ENCODE measurements around the gene CLDN34.

Gene CLDN34

GRCh38 chrX:9961750-9962149 lies 5.4 kb upstream of the CLDN34 start:
- no peak overlapping the region for H3K18ac ChIP-seq (ENCODE audit: low read length)
- no peak overlapping the region for H2BK12ac ChIP-seq (ENCODE audit: low read length)
- no peaks in the 10 kb centered on the region for H3K4me1 ChIP-seq (ENCODE audit: control insufficient read depth in 1 of 2, insufficient read depth in 2 of 2, low read length in 2 of 2)
- no peak overlapping the region for H3K4me2 ChIP-seq (ENCODE audit: low read length)
- no peak overlapping the region for H3K27ac ChIP-seq (ENCODE audit: low read depth, low read length)
- H3K79me2 ChIP-seq (ENCODE audit: control insufficient read depth, insufficient read depth, low read length, poor library complexity), result no peaks in the 10 kb centered on the region
- H3K36me3 ChIP-seq (ENCODE audit: control insufficient read depth in 1 of 2, insufficient read depth in 2 of 2, low read length in 2 of 2), result no peaks in the 10 kb centered on the region
- H2BK5ac ChIP-seq (ENCODE audit: low read depth, low read length, poor library complexity), result no peak overlapping the region
- H2AK5ac ChIP-seq (ENCODE audit: low read length), result no peak overlapping the region
- H3K9me3 ChIP-seq (ENCODE audit: insufficient read depth, low read depth, low read length), result no peaks in the 10 kb centered on the region
- no peaks in the 10 kb centered on the region for H3K79me1 ChIP-seq (ENCODE audit: low read length)
- DNase-seq, result no peak
- WGBS (ENCODE audit: extremely low coverage, insufficient coverage, insufficient read length), result no CpG with 5 or more reads among the region's 5 CpGs
- H3K4ac ChIP-seq (ENCODE audit: low read depth, low read length), result no peak overlapping the region
- H3K27me3 ChIP-seq (ENCODE audit: insufficient read depth, low read length), result no peaks in the 10 kb centered on the region
- H2AFZ ChIP-seq (ENCODE audit: insufficient read depth, low read length, poor library complexity), result no peak overlapping the region
- H4K8ac ChIP-seq (ENCODE audit: low read depth, low read length), result no peak overlapping the region
- H3K9ac ChIP-seq (ENCODE audit: low read length), result no peak overlapping the region
- no peak overlapping the region for H3K23ac ChIP-seq (ENCODE audit: low read length)
- H3K4me3 ChIP-seq (ENCODE audit: low read depth, low read length), result no peak overlapping the region
- no peak overlapping the region for H4K91ac ChIP-seq (ENCODE audit: low read depth, low read length)
- no peak overlapping the region for H2BK120ac ChIP-seq (ENCODE audit: insufficient read depth, low read length, poor library complexity)
- no peak overlapping the region for H3K14ac ChIP-seq (ENCODE audit: low read length)
- no peak overlapping the region for H4K12ac ChIP-seq (ENCODE audit: low read depth, low read length)

GRCh38 chrX:9977635-9978034 lies 10.5 kb downstream of the CLDN34 start:
- H3K4me3 ChIP-seq (ENCODE audit: low read depth, low read length), result no peak overlapping the region
- no peak overlapping the region for H3K14ac ChIP-seq (ENCODE audit: low read length)
- no peak overlapping the region for H4K91ac ChIP-seq (ENCODE audit: low read depth, low read length)
- no peaks in the 10 kb centered on the region for H3K79me2 ChIP-seq (ENCODE audit: control insufficient read depth, insufficient read depth, low read length, poor library complexity)
- no peak overlapping the region for H3K4ac ChIP-seq (ENCODE audit: low read depth, low read length)
- H2AFZ ChIP-seq (ENCODE audit: insufficient read depth, low read length, poor library complexity), result no peak overlapping the region
- H3K23ac ChIP-seq (ENCODE audit: low read length), result no peak overlapping the region
- H3K36me3 ChIP-seq (ENCODE audit: control insufficient read depth in 1 of 2, insufficient read depth in 2 of 2, low read length in 2 of 2), result no peaks in the 10 kb centered on the region
- no peak overlapping the region for H3K9ac ChIP-seq (ENCODE audit: low read length)
- H3K4me2 ChIP-seq (ENCODE audit: low read length), result no peak overlapping the region
- no peak for DNase-seq
- H3K27me3 ChIP-seq (ENCODE audit: insufficient read depth, low read length), result no peaks in the 10 kb centered on the region
- H3K9me3 ChIP-seq (ENCODE audit: insufficient read depth, low read depth, low read length), result no peaks in the 10 kb centered on the region
- H3K79me1 ChIP-seq (ENCODE audit: low read length), result no peaks in the 10 kb centered on the region
- no peak overlapping the region for H4K12ac ChIP-seq (ENCODE audit: low read depth, low read length)
- H2BK120ac ChIP-seq (ENCODE audit: insufficient read depth, low read length, poor library complexity), result no peak overlapping the region
- H3K4me1 ChIP-seq (ENCODE audit: control insufficient read depth in 1 of 2, insufficient read depth in 2 of 2, low read length in 2 of 2), result peaks cover 0 to 2% of the 10 kb centered on the region in 2 experiments
- WGBS (ENCODE audit: extremely low coverage, insufficient coverage, insufficient read length), result no CpG with 5 or more reads among the region's 3 CpGs
- no peak overlapping the region for H3K27ac ChIP-seq (ENCODE audit: low read depth, low read length)
- H3K18ac ChIP-seq (ENCODE audit: low read length), result no peak overlapping the region
- H2BK12ac ChIP-seq (ENCODE audit: low read length), result no peak overlapping the region
- no peak overlapping the region for H4K8ac ChIP-seq (ENCODE audit: low read depth, low read length)
- no peak overlapping the region for H2AK5ac ChIP-seq (ENCODE audit: low read length)
- no peak overlapping the region for H2BK5ac ChIP-seq (ENCODE audit: low read depth, low read length, poor library complexity)

- peaks cover 0 to 2% of the 10 kb centered on the region in 2 experiments for H3K4me1 ChIP-seq (ENCODE audit: control insufficient read depth in 1 of 2, insufficient read depth in 2 of 2, low read length in 2 of 2)
- no peaks in the 10 kb centered on the region for H3K79me1 ChIP-seq (ENCODE audit: low read length)
- H3K9me3 ChIP-seq (ENCODE audit: insufficient read depth, low read depth, low read length), result no peaks in the 10 kb centered on the region
- H3K4me3 ChIP-seq (ENCODE audit: low read depth, low read length), result no peak overlapping the region
- WGBS (ENCODE audit: extremely low coverage, insufficient coverage, insufficient read length), result no CpG with 5 or more reads among the region's 7 CpGs
- no peak overlapping the region for H3K9ac ChIP-seq (ENCODE audit: low read length)
- no peak overlapping the region for H2BK5ac ChIP-seq (ENCODE audit: low read depth, low read length, poor library complexity)
- no peak overlapping the region for H2AFZ ChIP-seq (ENCODE audit: insufficient read depth, low read length, poor library complexity)
- no peak overlapping the region for H4K12ac ChIP-seq (ENCODE audit: low read depth, low read length)
- H3K4me2 ChIP-seq (ENCODE audit: low read length), result no peak overlapping the region
- H4K91ac ChIP-seq (ENCODE audit: low read depth, low read length), result no peak overlapping the region
- H2AK5ac ChIP-seq (ENCODE audit: low read length), result no peak overlapping the region
- no peaks in the 10 kb centered on the region for H3K27me3 ChIP-seq (ENCODE audit: insufficient read depth, low read length)
- H3K23ac ChIP-seq (ENCODE audit: low read length), result no peak overlapping the region
- no peaks in the 10 kb centered on the region for H3K36me3 ChIP-seq (ENCODE audit: control insufficient read depth in 1 of 2, insufficient read depth in 2 of 2, low read length in 2 of 2)
- H3K4ac ChIP-seq (ENCODE audit: low read depth, low read length), result no peak overlapping the region
- DNase-seq, result no peak
- no peak overlapping the region for H3K18ac ChIP-seq (ENCODE audit: low read length)
- H3K79me2 ChIP-seq (ENCODE audit: control insufficient read depth, insufficient read depth, low read length, poor library complexity), result no peaks in the 10 kb centered on the region
- H3K27ac ChIP-seq (ENCODE audit: low read depth, low read length), result no peak overlapping the region
- H4K8ac ChIP-seq (ENCODE audit: low read depth, low read length), result no peak overlapping the region
- H2BK12ac ChIP-seq (ENCODE audit: low read length), result no peak overlapping the region
- H3K14ac ChIP-seq (ENCODE audit: low read length), result no peak overlapping the region
- no peak overlapping the region for H2BK120ac ChIP-seq (ENCODE audit: insufficient read depth, low read length, poor library complexity)
These were observed 13.2 kb downstream of the CLDN34 start for GRCh38 chrX:9980401-9980800.

- H2BK120ac ChIP-seq (ENCODE audit: insufficient read depth, low read length, poor library complexity), result no peak overlapping the region
- H3K79me1 ChIP-seq (ENCODE audit: low read length), result no peaks in the 10 kb centered on the region
- no peak overlapping the region for H2AK5ac ChIP-seq (ENCODE audit: low read length)
- H3K27me3 ChIP-seq (ENCODE audit: insufficient read depth, low read length), result no peaks in the 10 kb centered on the region
- no peak overlapping the region for H4K12ac ChIP-seq (ENCODE audit: low read depth, low read length)
- no peak for DNase-seq
- H2AFZ ChIP-seq (ENCODE audit: insufficient read depth, low read length, poor library complexity), result no peak overlapping the region
- H3K36me3 ChIP-seq (ENCODE audit: control insufficient read depth in 1 of 2, insufficient read depth in 2 of 2, low read length in 2 of 2), result no peaks in the 10 kb centered on the region
- H2BK5ac ChIP-seq (ENCODE audit: low read depth, low read length, poor library complexity), result no peak overlapping the region
- H4K91ac ChIP-seq (ENCODE audit: low read depth, low read length), result no peak overlapping the region
- no peak overlapping the region for H3K4ac ChIP-seq (ENCODE audit: low read depth, low read length)
- H3K4me2 ChIP-seq (ENCODE audit: low read length), result no peak overlapping the region
- no peak overlapping the region for H3K14ac ChIP-seq (ENCODE audit: low read length)
- no peak overlapping the region for H3K23ac ChIP-seq (ENCODE audit: low read length)
- H3K27ac ChIP-seq (ENCODE audit: low read depth, low read length), result no peak overlapping the region
- H3K4me1 ChIP-seq (ENCODE audit: control insufficient read depth in 1 of 2, insufficient read depth in 2 of 2, low read length in 2 of 2), result peaks cover 0 to 2% of the 10 kb centered on the region in 2 experiments
- no peak overlapping the region for H3K4me3 ChIP-seq (ENCODE audit: low read depth, low read length)
- no peak overlapping the region for H3K9ac ChIP-seq (ENCODE audit: low read length)
- no peak overlapping the region for H3K18ac ChIP-seq (ENCODE audit: low read length)
- no peak overlapping the region for H2BK12ac ChIP-seq (ENCODE audit: low read length)
- H3K79me2 ChIP-seq (ENCODE audit: control insufficient read depth, insufficient read depth, low read length, poor library complexity), result no peaks in the 10 kb centered on the region
- H3K9me3 ChIP-seq (ENCODE audit: insufficient read depth, low read depth, low read length), result no peaks in the 10 kb centered on the region
- no CpG with 5 or more reads among the region's 5 CpGs for WGBS (ENCODE audit: extremely low coverage, insufficient coverage, insufficient read length)
- no peak overlapping the region for H4K8ac ChIP-seq (ENCODE audit: low read depth, low read length)
These were observed 13.8 kb downstream of the CLDN34 start for GRCh38 chrX:9980927-9981326.

Measured in trophoblast cell (in vitro differentiated cells and primary cell).